ENCODE data around the gene LRP11.
A peak's percentile ranks its signal among the peaks of the same experiment; 100 is the strongest.

GRCh38 chr6:149864578-149865535, 698 bp upstream of the LRP11 start:
- TF ChIP-seq POLR2AphosphoS5 (IDR thresholded peaks at IDR 0.05) = no peak
- no peak for TF ChIP-seq TAF1 (IDR thresholded peaks at IDR 0.05; ENCODE audit: low read depth)
- TF ChIP-seq CTCF (IDR thresholded peaks at IDR 0.05; ENCODE audit: poor library complexity, severe bottlenecking) = peak; percentile 85
- no peak for TF ChIP-seq EZH2 (IDR thresholded peaks at IDR 0.05; ENCODE audit: borderline replicate concordance, insufficient read depth, low read length, poor library complexity, severe bottlenecking)
- no peak for TF ChIP-seq EP300 (conservative IDR thresholded peaks at IDR 0.05; ENCODE audit: poor library complexity, severe bottlenecking)
- TF ChIP-seq MXI1 (conservative IDR thresholded peaks at IDR 0.05; ENCODE audit: poor library complexity, severe bottlenecking) = no peak

All from neural cell (in vitro differentiated cells).